Adrenal gland (tissue), 19 donors: Measurements from ENCODE around the gene HERPUD2. TPM values are rescaled to one million over a fixed set of nuclear protein-coding genes. Genes with fewer than 3 reads are reported as not detected.

ENCODE experiments used
- DNase-seq, 7 donors: peaks; one replicate each; pipeline ENCODE4 v3.0.0-alpha.2; 2019 to 2020
- H3K27ac ChIP-seq, 5 donors: fragments of 200-600 bp; sonication (generic) in 4 of 5; 1 replicate in 3 of 5; 2 replicates in 2 of 5; pipeline versions ENCODE4 v1.5.1 to v1.8.0; 2016 to 2020; ENCODE audit warnings: mild to moderate bottlenecking in 1 of 5
- H3K27me3 ChIP-seq: fragments of 200-600 bp; 2 replicates; pipeline ENCODE4 v1.8.0; 2021
- H3K36me3 ChIP-seq, 2 donors: fragments of 200-600 bp; replicated peaks in 1 of 2; 1 replicate in 1 of 2; 2 replicates in 1 of 2; pipeline versions ENCODE4 v1.5.1 to v1.8.0; 2018 to 2022
- H3K4me1 ChIP-seq, 2 donors: fragments of 200-600 bp; replicated peaks in 1 of 2; 1 replicate in 1 of 2; 2 replicates in 1 of 2; pipeline versions ENCODE4 v1.5.1 to v1.8.0; 2018 to 2021
- H3K4me3 ChIP-seq, 4 donors: fragments of 200-600 bp; sonication (generic) in 3 of 4; one replicate each; pipeline ENCODE4 v1.5.1; 2016 to 2018
- H3K9me3 ChIP-seq, 3 donors: fragments of 200-600 bp; sonication (generic) in 1 of 3; replicated peaks in 1 of 3; 1 replicate in 2 of 3; 2 replicates in 1 of 3; pipeline versions ENCODE4 v1.5.1 to v1.8.0; 2016 to 2021
- CTCF ChIP-seq, 6 experiments: fragments of 450-650 bp in 4 of 6; fragments of 200-600 bp in 2 of 6; sonication (generic) in 1 of 6; IDR thresholded peaks; 1 replicate in 5 of 6; 2 replicates in 1 of 6; pipeline versions ENCODE4 v1.5.1 to v1.8.0; 2016 to 2021; ENCODE audit warnings: antibody characterized with exemption in 6 of 6, mild to moderate bottlenecking in 2 of 6, moderate library complexity in 1 of 6
- POLR2A ChIP-seq, 2 donors: fragments of 450-650 bp; IDR thresholded peaks; one replicate each; pipeline ENCODE4 v1.6.1; 2017; ENCODE audit warnings: antibody characterized with exemption in 2 of 2, mild to moderate bottlenecking in 2 of 2, moderate library complexity in 1 of 2
- WGBS, 4 donors: extraction: QIAGEN DNeasy Blood & Tissue Kit in 2 of 4; methylation state at CpG; one replicate each; pipeline versions ENCODE4 v1.1.5 to v1.1.7; 2013 to 2017; 5-methylcytosine and 5-hydroxymethylcytosine counted together
- intact Hi-C, 2 donors: fragments of 100-400 bp; cut with DNase I; formaldehyde crosslinking; loops; one replicate each; pipeline versions ENCODE4 v1.14.1 to v1.15.0; 2022 to 2023
- long read RNA-seq, 10 donors: library from polyadenylated mRNA in 3 of 10; unstranded in 2 of 10; stranded (forward) in 1 of 10; transcript quantifications; one replicate each; pipeline ENCODE4 v2.0.0 and lab custom pipeline, GENCODE V29; 2021 to 2026
- polyA plus RNA-seq, 3 donors: library from polyadenylated mRNA; stranded (reverse); fragments of 200-250 nt in 2 of 3; fragments of 350-450 nt in 1 of 3; fragmentation: Illumina TruSeq in 1 of 3; extraction: RNeasy Lipid Tissue Mini Kit (QIAGEN cat#74804) in 1 of 3; gene quantifications; one replicate each; pipeline ENCODE4 v1.2.3, GENCODE V29; 2013 to 2014
- total RNA-seq, 9 donors: library from RNA; depleted of rRNA in 4 of 9; stranded (reverse); fragments of >200 nt in 4 of 9; fragments of 120-200 nt in 1 of 9; fragmentation: NEBNext Ultra II Directional in 1 of 9; extraction: Animal tissue kit (Norgen Biotek cat#: 25700) in 1 of 9; gene quantifications; one replicate each; pipeline versions ENCODE4 v1.1.0 to v1.2.4, GENCODE V29; 2013 to 2023
- donor health status: healthy with polysubstance abuse.
- donor health status: Bipolar disorder and iron deficiency.
- donor health status: DM: yes; HTN: yes; CAD: no.
- donor health status: DM: no; HTN: no; CAD: no.
- donor health status: DM: no; HTN: no; CAD: no.
- donor health status: DM: yes; HTN: yes; CAD: no.

The HERPUD2 gene
- total RNA-seq: 10 to 100 TPM; 10.8 to 37.4 (median 20.1) TPM
- 10 to 100 TPM in 2 of 3 donors, 1 to 10 TPM in 1; 7.8 to 24.7 (median 15.9) TPM for polyA plus RNA-seq
- long read RNA-seq, donor 1, partial matches to known transcripts: 47 of 50 reads
- long read RNA-seq, donor 1, other reads (novel, unspliced or antisense): 0 of 50 reads
- long read RNA-seq, donor 2, partial matches to known transcripts: 57 of 58 reads
- long read RNA-seq, donor 2, other reads (novel, unspliced or antisense): 0 of 58 reads
- long read RNA-seq, donor 3, partial matches to known transcripts: 0 of 4 reads
- long read RNA-seq, donor 3, other reads (novel, unspliced or antisense): 0 of 4 reads
- long read RNA-seq, donor 4, partial matches to known transcripts: 1 of 5 reads
- long read RNA-seq, donor 4, other reads (novel, unspliced or antisense): 3 of 5 reads
- long read RNA-seq, donor 5, transcript HERPUD2-201 (9 exons, 2,474 nt): major isoform, 11 of 23 reads
- long read RNA-seq, donor 5, transcript HERPUD2-202 (8 exons, 3,057 nt): minor isoform, 7 of 23 reads
- long read RNA-seq, donor 5, partial matches to known transcripts: 2 of 23 reads
- long read RNA-seq, donor 5, other reads (novel, unspliced or antisense): 3 of 23 reads
- long read RNA-seq, donor 6, partial matches to known transcripts: 3 of 7 reads
- long read RNA-seq, donor 6, other reads (novel, unspliced or antisense): 1 of 7 reads
- long read RNA-seq, donor 7, partial matches to known transcripts: 0 of 1 reads
- long read RNA-seq, donor 7, other reads (novel, unspliced or antisense): 0 of 1 reads
- long read RNA-seq, donor 8, partial matches to known transcripts: 5 of 8 reads
- long read RNA-seq, donor 8, other reads (novel, unspliced or antisense): 0 of 8 reads
- long read RNA-seq, donor 9, partial matches to known transcripts: 0 of 1 reads
- long read RNA-seq, donor 9, other reads (novel, unspliced or antisense): 0 of 1 reads
- long read RNA-seq, donor 10, partial matches to known transcripts: 0 of 1 reads
- long read RNA-seq, donor 10, other reads (novel, unspliced or antisense): 0 of 1 reads

- Histone ChIP-seq H3K27me3 (no peaks in the 10 kb centered on the region), H3K4me1 (peaks cover 28 to 47% of the 10 kb centered on the region in 2 donors), H3K4me3 (peak within 1 kb of the TSS; percentile 85 to 98 (median 88)), H3K9me3 (no peaks in the 10 kb centered on the region), H3K27ac (peak within 1 kb of the TSS in 4 of 5 donors; percentile 81 to 94 (median 90)), H3K36me3 (no peaks in the 10 kb centered on the region)
- TF ChIP-seq CTCF (IDR thresholded peaks at IDR 0.05) (no peak), POLR2A (IDR thresholded peaks at IDR 0.05) (peak; percentile 66 to 87)
- intact Hi-C loops: no loop called here
- peak; percentile 91 to 96 (median 93) for DNase-seq
- 0% methylated on average over 2 to 68 of the region's 68 CpGs for WGBS, 4 donors
Measured at GRCh38 chr7:35694784-35695472, at the start of gene HERPUD2. Gene HERPUD2, minus strand, starts transcription at chr7:35695135. Its CDS starts 805 bp downstream, at chr7:35694330.

GRCh38 chr7:35738889-35739288 is 44.0 kb upstream of the HERPUD2 start:
- intact Hi-C loops: no loop called here
- H3K9me3 ChIP-seq: no peaks in the 10 kb centered on the region
- no peaks in the 10 kb centered on the region for H3K36me3 ChIP-seq
- H3K4me1 ChIP-seq: no peaks in the 10 kb centered on the region
- 87 to 94% (median 92%) methylated on average over 3 of the region's 3 CpGs for WGBS, 4 donors
- no peak overlapping the region for H3K27ac ChIP-seq
- no peak for DNase-seq
- no peak overlapping the region for H3K4me3 ChIP-seq
- H3K27me3 ChIP-seq: no peaks in the 10 kb centered on the region
- no peak for TF ChIP-seq POLR2A (IDR thresholded peaks at IDR 0.05)
- TF ChIP-seq CTCF (IDR thresholded peaks at IDR 0.05): no peak

GRCh38 chr7:35736725-35737124 is 41.8 kb upstream of the HERPUD2 start:
- DNase-seq: no peak
- Histone ChIP-seq H3K27me3 (no peaks in the 10 kb centered on the region), H3K36me3 (no peaks in the 10 kb centered on the region), H3K4me3 (no peak overlapping the region), H3K9me3 (no peaks in the 10 kb centered on the region), H3K4me1 (no peaks in the 10 kb centered on the region), H3K27ac (no peak overlapping the region)
- 94 to 100% (median 99%) methylated on average over 1 of the region's 1 CpG for WGBS, 4 donors
- TF ChIP-seq CTCF (IDR thresholded peaks at IDR 0.05) (no peak), POLR2A (IDR thresholded peaks at IDR 0.05) (no peak)
- intact Hi-C loops: no loop called here
